ENCODE measurements around the gene METRNL. TPM values are rescaled to one million over a fixed set of nuclear protein-coding genes. Genes with fewer than 3 reads are reported as not detected.

Gene METRNL
- total RNA-seq, 1 experiment from 2014 or later = 58.7 TPM

DNA sequence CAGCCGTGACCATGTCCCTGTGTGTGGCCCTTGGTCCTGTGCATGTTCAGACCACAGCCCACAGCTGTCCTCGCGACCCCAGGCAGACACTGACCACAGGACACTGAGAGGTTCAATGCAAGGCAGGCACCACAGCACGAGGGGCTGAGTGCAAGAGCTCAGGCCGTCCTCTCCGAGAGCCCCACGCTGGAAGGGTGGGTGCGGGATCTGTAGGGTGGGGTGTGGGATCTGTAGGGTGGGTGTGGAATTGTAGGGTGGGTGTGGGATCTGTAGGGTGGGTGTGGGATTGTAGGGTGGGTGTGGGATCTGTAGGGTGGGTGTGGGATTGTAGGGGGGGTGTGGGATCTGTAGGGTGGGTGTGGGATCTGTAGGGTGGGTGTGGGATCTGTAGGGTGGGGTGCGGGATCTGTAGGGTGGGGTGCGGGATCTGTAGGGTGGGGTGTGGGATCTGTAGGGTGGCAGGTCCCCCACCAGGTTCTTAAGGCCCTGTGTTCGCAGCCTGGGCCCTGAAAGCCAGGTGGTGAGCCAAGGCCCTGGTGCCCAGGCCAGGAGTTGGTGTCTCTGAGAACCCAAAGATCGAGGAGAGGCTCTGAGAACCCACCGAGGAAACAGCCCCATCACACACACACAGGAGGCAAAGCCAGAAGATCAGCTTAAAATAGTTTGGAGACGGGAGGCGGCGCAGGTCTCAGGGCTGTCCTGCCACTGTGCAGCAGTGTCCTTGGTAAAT, 48.2 kb downstream of the METRNL start:
- Histone ChIP-seq H3K27me3 (ENCODE audit: insufficient read depth, low read length) (peaks cover 13% of the 10 kb centered on the region), H2AFZ (ENCODE audit: low read depth, low read length, poor library complexity, severe bottlenecking) (no peak overlapping the region), H3K27ac (ENCODE audit: low read depth, low read length) (no peak overlapping the region), H3K4me3 (replicated peaks in 1 of 2; ENCODE audit: low read depth in 1 of 2, low read length in 2 of 2) (no peak overlapping the region), H3K9me3 (ENCODE audit: control insufficient read depth in 1 of 2, insufficient read depth in 1 of 2, low read depth in 1 of 2, low read length in 2 of 2) (no peaks in the 10 kb centered on the region), H3K4me2 (ENCODE audit: low read length) (no peak overlapping the region), H3K9me2 (ENCODE audit: insufficient read depth) (no peaks in the 10 kb centered on the region), H3K9ac (ENCODE audit: low read length) (no peak overlapping the region), H3K36me3 (ENCODE audit: control insufficient read depth in 1 of 2, insufficient read depth in 2 of 2, low read length in 2 of 2) (no peaks in the 10 kb centered on the region), H4K20me1 (ENCODE audit: insufficient read depth) (no peaks in the 10 kb centered on the region), H3K79me2 (ENCODE audit: insufficient read depth, low read length) (no peaks in the 10 kb centered on the region), H3K4me1 (ENCODE audit: control insufficient read depth in 1 of 2, insufficient read depth in 2 of 2, low read length in 2 of 2) (peaks cover 0 to 4% of the 10 kb centered on the region in 2 experiments; a peak in 1 of 4 replicates)
- BruUV-seq (replicated peaks) = no TSS peak
- no peak for ATAC-seq
- ChIA-PET POLR2A (no interaction called here), CTCF (no interaction called here), RAD21 (ENCODE audit: low non-redundant PET in 1 of 2, low total read pairs in 2 of 2, uncharacterized antibody in 2 of 2, unreplicated experiment in 2 of 2) (no interaction called here)
- TF ChIP-seq FOSL1 (IDR thresholded peaks at IDR 0.05; ENCODE audit: low read depth) = no peak
- TF ChIP-seq SIN3A (IDR thresholded peaks at IDR 0.05; ENCODE audit: low read depth) = no peak
- TF ChIP-seq, protein P1, sequence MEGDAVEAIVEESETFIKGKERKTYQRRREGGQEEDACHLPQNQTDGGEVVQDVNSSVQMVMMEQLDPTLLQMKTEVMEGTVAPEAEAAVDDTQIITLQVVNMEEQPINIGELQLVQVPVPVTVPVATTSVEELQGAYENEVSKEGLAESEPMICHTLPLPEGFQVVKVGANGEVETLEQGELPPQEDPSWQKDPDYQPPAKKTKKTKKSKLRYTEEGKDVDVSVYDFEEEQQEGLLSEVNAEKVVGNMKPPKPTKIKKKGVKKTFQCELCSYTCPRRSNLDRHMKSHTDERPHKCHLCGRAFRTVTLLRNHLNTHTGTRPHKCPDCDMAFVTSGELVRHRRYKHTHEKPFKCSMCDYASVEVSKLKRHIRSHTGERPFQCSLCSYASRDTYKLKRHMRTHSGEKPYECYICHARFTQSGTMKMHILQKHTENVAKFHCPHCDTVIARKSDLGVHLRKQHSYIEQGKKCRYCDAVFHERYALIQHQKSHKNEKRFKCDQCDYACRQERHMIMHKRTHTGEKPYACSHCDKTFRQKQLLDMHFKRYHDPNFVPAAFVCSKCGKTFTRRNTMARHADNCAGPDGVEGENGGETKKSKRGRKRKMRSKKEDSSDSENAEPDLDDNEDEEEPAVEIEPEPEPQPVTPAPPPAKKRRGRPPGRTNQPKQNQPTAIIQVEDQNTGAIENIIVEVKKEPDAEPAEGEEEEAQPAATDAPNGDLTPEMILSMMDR (IDR thresholded peaks at IDR 0.05 in 2 of 3, conservative IDR thresholded peaks at IDR 0.05 in 1 of 3; ENCODE audit: borderline replicate concordance in 1 of 3, insufficient read depth in 1 of 3, low read depth in 2 of 3, low read length in 2 of 3) = no peak
- no peak for TF ChIP-seq ZNF274 (IDR thresholded peaks at IDR 0.05; ENCODE audit: low read depth, low read length)
- no peak for TF ChIP-seq SRF (IDR thresholded peaks at IDR 0.05; ENCODE audit: low read depth)
- no peak for TF ChIP-seq EGR1 (IDR thresholded peaks at IDR 0.05; ENCODE audit: low read depth)
- DNase-seq (ENCODE audit: low read depth, low spot score) = no peak
- intact Hi-C loops (cut with micrococcal nuclease) = no loop called here
